ENCODE measurements around the gene IRF3.

GRCh38 chr19:49690656-49691242, 25.1 kb upstream of the IRF3 start, which contains the start of gene CPT1C:
- no peak for TF ChIP-seq SNAI2 (CRISPR knock-in tag; IDR thresholded peaks at IDR 0.05)
- TF ChIP-seq TCF4 (CRISPR knock-in tag; IDR thresholded peaks at IDR 0.05; ENCODE audit: borderline replicate concordance) = no peak
- no peak for TF ChIP-seq ZFP3 (CRISPR knock-in tag; IDR thresholded peaks at IDR 0.05)
- TF ChIP-seq RARB (CRISPR knock-in tag; IDR thresholded peaks at IDR 0.05) = no peak
- no peak for TF ChIP-seq ZC3H10 (CRISPR knock-in tag; IDR thresholded peaks at IDR 0.05)
- no peak for TF ChIP-seq TOX (CRISPR knock-in tag; IDR thresholded peaks at IDR 0.05; ENCODE audit: borderline replicate concordance)

Data from SK-N-SH treated with all-trans-retinoic acid at 6 μM for 48 hours (cell line).